Liver (tissue), 9 donors: ENCODE results near the gene ABCD3. TPM values are rescaled to one million over a fixed set of nuclear protein-coding genes. Genes with fewer than 3 reads are reported as not detected.

Source experiments
- DNase-seq: peaks from one replicate; pipeline ENCODE4 v3.0.0-alpha.2; 2017; ENCODE audit warnings: low spot score
- H3K27ac ChIP-seq, 2 donors: one replicate each; pipeline ENCODE4 v1.7.0; 2013; ENCODE audit warnings: inconsistent platforms in 2 of 2, low read length in 2 of 2, control low read depth in 1 of 2, low read depth in 1 of 2, mild to moderate bottlenecking in 1 of 2
- H3K27me3 ChIP-seq, 4 donors: one replicate each; pipeline versions ENCODE4 v1.6.1 to v1.7.0; 2013; ENCODE audit warnings: low read length in 3 of 4, inconsistent platforms in 1 of 4, mild to moderate bottlenecking in 1 of 4, moderate library complexity in 1 of 4; ENCODE audit not compliant: control insufficient read depth in 4 of 4, insufficient read depth in 4 of 4
- H3K36me3 ChIP-seq, 4 donors: one replicate each; pipeline versions ENCODE4 v1.6.1 to v1.7.0; 2013; ENCODE audit warnings: low read length in 3 of 4, mild to moderate bottlenecking in 3 of 4, low read depth in 1 of 4, moderate library complexity in 1 of 4; ENCODE audit not compliant: control insufficient read depth in 4 of 4, insufficient read depth in 3 of 4
- H3K4me1 ChIP-seq, 4 donors: one replicate each; pipeline versions ENCODE4 v1.6.1 to v1.7.0; 2013; ENCODE audit warnings: low read length in 3 of 4, mild to moderate bottlenecking in 3 of 4, moderate library complexity in 1 of 4; ENCODE audit not compliant: control insufficient read depth in 4 of 4, insufficient read depth in 4 of 4
- H3K4me3 ChIP-seq, 3 donors: one replicate each; pipeline versions ENCODE4 v1.6.1 to v1.7.0; 2013; ENCODE audit warnings: low read length in 3 of 3, control low read depth in 1 of 3, low read depth in 1 of 3, mild to moderate bottlenecking in 1 of 3
- H3K9ac ChIP-seq, 2 donors: one replicate each; pipeline ENCODE4 v1.7.0; 2013; ENCODE audit warnings: low read length in 2 of 2, mild to moderate bottlenecking in 2 of 2, moderate library complexity in 2 of 2, control low read depth in 1 of 2, low read depth in 1 of 2
- H3K9me3 ChIP-seq, 4 donors: one replicate each; pipeline versions ENCODE4 v1.6.1 to v1.7.0; 2013; ENCODE audit warnings: low read length in 3 of 4; ENCODE audit not compliant: control insufficient read depth in 4 of 4
- ATF3 ChIP-seq: IDR thresholded peaks from 2 replicates; pipeline ENCODE4 v1.6.1; 2016; ENCODE audit warnings: antibody characterized with exemption
- CTCF ChIP-seq: fragments of 150-350 bp; IDR thresholded peaks from 2 replicates; pipeline ENCODE4 v1.5.1; 2017; ENCODE audit warnings: improper control_type of control experiment, low read depth, low read length; ENCODE audit not compliant: missing input control
- EGR1 ChIP-seq, 2 donors: IDR thresholded peaks; 2 replicates each; pipeline ENCODE4 v1.6.1; 2016 to 2018; ENCODE audit warnings: antibody characterized with exemption in 2 of 2, low read depth in 2 of 2
- FOXA1 ChIP-seq: IDR thresholded peaks from 2 replicates; pipeline ENCODE4 v1.6.1; 2016; ENCODE audit warnings: antibody characterized with exemption
- FOXA2 ChIP-seq: IDR thresholded peaks from 2 replicates; pipeline ENCODE4 v1.6.1; 2016; ENCODE audit warnings: antibody characterized with exemption
- GABPA ChIP-seq, 2 donors: IDR thresholded peaks in 1 of 2; conservative IDR thresholded peaks in 1 of 2; 2 replicates each; pipeline ENCODE4 v1.6.1; 2016; ENCODE audit warnings: antibody characterized with exemption in 2 of 2, mild to moderate bottlenecking in 1 of 2, moderate library complexity in 1 of 2
- HNF4G ChIP-seq: IDR thresholded peaks from 2 replicates; pipeline ENCODE4 v1.6.1; 2016; ENCODE audit warnings: antibody characterized with exemption
- JUND ChIP-seq, 2 donors: IDR thresholded peaks; 2 replicates each; pipeline ENCODE4 v1.6.1; 2016; ENCODE audit warnings: antibody characterized with exemption in 2 of 2
- MAX ChIP-seq: IDR thresholded peaks from 2 replicates; pipeline ENCODE4 v1.6.1; 2016; ENCODE audit warnings: antibody characterized with exemption
- NR2F2 ChIP-seq: IDR thresholded peaks from 2 replicates; pipeline ENCODE4 v1.6.1; 2016; ENCODE audit warnings: antibody characterized with exemption
- REST ChIP-seq: IDR thresholded peaks from 2 replicates; pipeline ENCODE4 v1.6.1; 2016; ENCODE audit warnings: antibody characterized with exemption, mild to moderate bottlenecking
- RXRA ChIP-seq, 2 donors: IDR thresholded peaks; 2 replicates each; pipeline ENCODE4 v1.6.1; 2017 to 2018; ENCODE audit warnings: antibody characterized with exemption in 2 of 2, mild to moderate bottlenecking in 1 of 2
- SP1 ChIP-seq: IDR thresholded peaks from 2 replicates; pipeline ENCODE4 v1.6.1; 2018; ENCODE audit warnings: antibody characterized with exemption, mild to moderate bottlenecking
- TAF1 ChIP-seq: conservative IDR thresholded peaks from 2 replicates; pipeline ENCODE4 v1.6.1; 2016; ENCODE audit warnings: antibody characterized with exemption, mild to moderate bottlenecking
- ZBTB33 ChIP-seq: IDR thresholded peaks from 2 replicates; pipeline ENCODE4 v1.6.1; 2016; ENCODE audit warnings: antibody characterized with exemption
- WGBS: extraction: QIAGEN DNeasy Blood & Tissue Kit; methylation state at CpG from one replicate; pipeline ENCODE4 v1.1.7; 2013; 5-methylcytosine and 5-hydroxymethylcytosine counted together
- polyA plus RNA-seq, 2 donors: library from polyadenylated mRNA; stranded (reverse) in 1 of 2; unstranded in 1 of 2; fragments of 200-250 nt in 1 of 2; fragments of >200 nt in 1 of 2; fragmentation: Nextera tagmentation in 1 of 2; extraction: Ambion mirVana in 1 of 2; gene quantifications; one replicate each; pipeline versions ENCODE4 v1.2.1 to v1.2.3, GENCODE V29; 2013 to 2015
- total RNA-seq, 2 donors: library from RNA; depleted of rRNA; stranded (reverse); fragments of >200 nt; gene quantifications; one replicate each; pipeline ENCODE4 v1.2.3, GENCODE V29; 2014
- donor health status: healthy.
- donor health status: healthy.
- donor health status: healthy.
- donor health status: healthy.
- donor health status: healthy.

ABCD3 gene
- total and polyA plus RNA-seq, 4 donors: 49.2 to 133 (median 62.5) TPM

- Histone ChIP-seq H3K27me3 (no peaks in the 10 kb centered on the region), H3K27ac (no peak overlapping the region)
- 71% methylated on average over 5 of the region's 5 CpGs for WGBS
Observed at GRCh38 chr1:94549706-94550105, 131.5 kb downstream of the ABCD3 start.

More at GRCh38 chr1:94549706-94550105, 131.5 kb downstream of the ABCD3 start:
- TF ChIP-seq NR2F2 (no peak), FOXA2 (no peak), REST (no peak), CTCF (no peak), EGR1 (IDR thresholded peaks at IDR 0.05; ENCODE audit: low read depth in 2 of 2) (no peak), HNF4G (no peak), ZBTB33 (no peak), GABPA (IDR thresholded peaks at IDR 0.05 in 1 of 2, conservative IDR thresholded peaks at IDR 0.05 in 1 of 2) (no peak), SP1 (no peak), TAF1 (no peak), FOXA1 (no peak), JUND (IDR thresholded peaks at IDR 0.05) (no peak), RXRA (IDR thresholded peaks at IDR 0.05) (no peak), MAX (no peak), ATF3 (no peak)
- no peak for DNase-seq
- Histone ChIP-seq H3K4me1 (no peaks in the 10 kb centered on the region), H3K36me3 (no peaks in the 10 kb centered on the region), H3K4me3 (no peak overlapping the region), H3K9me3 (no peaks in the 10 kb centered on the region), H3K9ac (no peak overlapping the region)
